ENCODE measurements around the gene DLGAP1. TPM values are rescaled to one million over a fixed set of nuclear protein-coding genes. Genes with fewer than 3 reads are reported as not detected.

The DLGAP1 gene
- polyA plus RNA-seq, 1 experiment, result 0.09 TPM

- H3K27me3 ChIP-seq (ENCODE audit: control insufficient read depth, insufficient read depth, low read length), result no peaks in the 10 kb centered on the region
- H3K27ac ChIP-seq (ENCODE audit: low read depth, low read length), result no peak overlapping the region
- TF ChIP-seq, protein P1, sequence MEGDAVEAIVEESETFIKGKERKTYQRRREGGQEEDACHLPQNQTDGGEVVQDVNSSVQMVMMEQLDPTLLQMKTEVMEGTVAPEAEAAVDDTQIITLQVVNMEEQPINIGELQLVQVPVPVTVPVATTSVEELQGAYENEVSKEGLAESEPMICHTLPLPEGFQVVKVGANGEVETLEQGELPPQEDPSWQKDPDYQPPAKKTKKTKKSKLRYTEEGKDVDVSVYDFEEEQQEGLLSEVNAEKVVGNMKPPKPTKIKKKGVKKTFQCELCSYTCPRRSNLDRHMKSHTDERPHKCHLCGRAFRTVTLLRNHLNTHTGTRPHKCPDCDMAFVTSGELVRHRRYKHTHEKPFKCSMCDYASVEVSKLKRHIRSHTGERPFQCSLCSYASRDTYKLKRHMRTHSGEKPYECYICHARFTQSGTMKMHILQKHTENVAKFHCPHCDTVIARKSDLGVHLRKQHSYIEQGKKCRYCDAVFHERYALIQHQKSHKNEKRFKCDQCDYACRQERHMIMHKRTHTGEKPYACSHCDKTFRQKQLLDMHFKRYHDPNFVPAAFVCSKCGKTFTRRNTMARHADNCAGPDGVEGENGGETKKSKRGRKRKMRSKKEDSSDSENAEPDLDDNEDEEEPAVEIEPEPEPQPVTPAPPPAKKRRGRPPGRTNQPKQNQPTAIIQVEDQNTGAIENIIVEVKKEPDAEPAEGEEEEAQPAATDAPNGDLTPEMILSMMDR (IDR thresholded peaks at IDR 0.05; ENCODE audit: low read depth, low read length), result no peak
- H3K4me3 ChIP-seq (ENCODE audit: low read depth, low read length), result no peak overlapping the region
- ChIA-PET CTCF (interaction anchor here (1.0 to 2.2 kb wide), 4 partner anchors 13 to 316 kb away, joined by 3 to 13 read pairs (median 6); no protein-coding TSS in a partner anchor), POLR2A (no interaction called here)
- no peaks in the 10 kb centered on the region for H3K9me3 ChIP-seq (ENCODE audit: control insufficient read depth, insufficient read depth, low read length)
- DNase-seq (ENCODE audit: low read depth, low spot score), result no peak
Observed at GRCh38 chr18:3679241-3679640, 775.9 kb downstream of the DLGAP1 start.

- no peak for DNase-seq (ENCODE audit: low read depth, low spot score)
- TF ChIP-seq, protein P1 (IDR thresholded peaks at IDR 0.05; ENCODE audit: low read depth, low read length), result no peak
- H3K27me3 ChIP-seq (ENCODE audit: control insufficient read depth, insufficient read depth, low read length), result no peaks in the 10 kb centered on the region
- H3K4me3 ChIP-seq (ENCODE audit: low read depth, low read length), result no peak overlapping the region
- H3K9me3 ChIP-seq (ENCODE audit: control insufficient read depth, insufficient read depth, low read length), result no peaks in the 10 kb centered on the region
- CTCF ChIA-PET, result interaction anchor here (1.2 to 1.5 kb wide), 4 partner anchors 10 to 322 kb away, joined by 4 to 9 read pairs (median 4); no protein-coding TSS in a partner anchor
- no peak overlapping the region for H3K27ac ChIP-seq (ENCODE audit: low read depth, low read length)
- POLR2A ChIA-PET, result no interaction called here
Observed at GRCh38 chr18:3675994-3676393, 779.1 kb downstream of the DLGAP1 start.

- DNase-seq (ENCODE audit: low read depth, low spot score), result no peak
- Histone ChIP-seq H3K27ac (ENCODE audit: low read depth, low read length) (no peak overlapping the region), H3K9me3 (ENCODE audit: control insufficient read depth, insufficient read depth, low read length) (no peaks in the 10 kb centered on the region), H3K27me3 (ENCODE audit: control insufficient read depth, insufficient read depth, low read length) (no peaks in the 10 kb centered on the region), H3K4me3 (ENCODE audit: low read depth, low read length) (no peak overlapping the region)
- ChIA-PET POLR2A (no interaction called here), CTCF (interaction anchor here (0.6 to 1.5 kb wide), 5 partner anchors 9 to 323 kb away, joined by 3 to 9 read pairs (median 4); no protein-coding TSS in a partner anchor)
- TF ChIP-seq, protein P1 (IDR thresholded peaks at IDR 0.05; ENCODE audit: low read depth, low read length), result no peak
Observed at GRCh38 chr18:3675446-3675845, 779.7 kb downstream of the DLGAP1 start.

GRCh38 chr18:3671176-3671575 lies 783.9 kb downstream of the DLGAP1 start:
- Histone ChIP-seq H3K27ac (ENCODE audit: low read depth, low read length) (no peak overlapping the region), H3K4me3 (ENCODE audit: low read depth, low read length) (no peak overlapping the region), H3K9me3 (ENCODE audit: control insufficient read depth, insufficient read depth, low read length) (peaks cover 5% of the 10 kb centered on the region; the same call in 1 of the 2 replicates), H3K27me3 (ENCODE audit: control insufficient read depth, insufficient read depth, low read length) (no peaks in the 10 kb centered on the region)
- TF ChIP-seq, protein P1 (IDR thresholded peaks at IDR 0.05; ENCODE audit: low read depth, low read length), result no peak
- ChIA-PET POLR2A (interaction anchor here (1.0 kb wide), 1 partner anchor 218 kb away, joined by 4 read pairs; no protein-coding TSS in a partner anchor), CTCF (interaction anchor here (0.6 to 2.1 kb wide), 2 partner anchors 12 to 199 kb away, joined by 7 to 12 read pairs; no protein-coding TSS in a partner anchor)
- no peak for DNase-seq (ENCODE audit: low read depth, low spot score)

DNA sequence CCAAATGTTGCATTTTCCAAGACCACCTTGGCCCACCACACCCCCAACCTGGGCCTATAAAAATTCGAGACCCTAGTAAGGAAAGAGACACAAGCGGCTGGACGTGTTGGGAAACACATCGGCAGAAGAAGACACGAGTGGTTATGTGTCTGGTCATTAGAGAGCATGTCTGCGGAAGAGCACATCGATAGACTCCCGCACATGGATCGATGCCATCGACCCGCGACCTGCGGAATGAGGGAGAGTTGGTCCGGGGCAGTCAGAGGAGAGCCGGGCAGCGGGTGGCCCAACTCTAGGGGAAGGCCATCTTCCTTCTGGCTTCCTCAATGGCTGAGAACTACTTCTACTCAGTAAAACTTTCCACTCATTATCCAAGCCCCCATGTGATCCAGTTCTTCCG lies 785.7 kb downstream of the DLGAP1 start:
- no peak for DNase-seq (ENCODE audit: low read depth, low spot score)
- TF ChIP-seq, protein P1 (IDR thresholded peaks at IDR 0.05; ENCODE audit: low read depth, low read length), result no peak

More for the DNA sequence above, 785.7 kb downstream of the DLGAP1 start:
- Histone ChIP-seq H3K4me3 (ENCODE audit: low read depth, low read length) (no peak overlapping the region), H3K9me3 (ENCODE audit: control insufficient read depth, insufficient read depth, low read length) (peaks cover 5% of the 10 kb centered on the region; the same call in 1 of the 2 replicates), H3K27me3 (ENCODE audit: control insufficient read depth, insufficient read depth, low read length) (no peaks in the 10 kb centered on the region), H3K27ac (ENCODE audit: low read depth, low read length) (no peak overlapping the region)
- ChIA-PET CTCF (interaction anchor here (1.0 to 2.1 kb wide), 2 partner anchors 18 to 200 kb away, joined by 6 to 12 read pairs; no protein-coding TSS in a partner anchor), POLR2A (no interaction called here)

Measured in AG04450 (cell line).